GM21367 (cell line): Measurements from ENCODE around the gene PDLIM1.

Experiments used
- ATAC-seq: cut with Tn5 transposase; IDR thresholded peaks from one replicate; pipeline ENCODE4 v1.9.1; 2021; ENCODE audit not compliant: unreplicated experiment

Gene PDLIM1, protein sequence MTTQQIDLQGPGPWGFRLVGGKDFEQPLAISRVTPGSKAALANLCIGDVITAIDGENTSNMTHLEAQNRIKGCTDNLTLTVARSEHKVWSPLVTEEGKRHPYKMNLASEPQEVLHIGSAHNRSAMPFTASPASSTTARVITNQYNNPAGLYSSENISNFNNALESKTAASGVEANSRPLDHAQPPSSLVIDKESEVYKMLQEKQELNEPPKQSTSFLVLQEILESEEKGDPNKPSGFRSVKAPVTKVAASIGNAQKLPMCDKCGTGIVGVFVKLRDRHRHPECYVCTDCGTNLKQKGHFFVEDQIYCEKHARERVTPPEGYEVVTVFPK

GRCh38 chr10:95290461-95291364, at the start of gene PDLIM1:
Gene PDLIM1, minus strand, starts transcription at chr10:95291003. Its CDS starts 88 bp downstream, at chr10:95290915.
- peak; percentile 28 for ATAC-seq

GRCh38 chr10:95339863-95340262, 49.1 kb upstream of the PDLIM1 start:
- ATAC-seq, result no peak

DNA sequence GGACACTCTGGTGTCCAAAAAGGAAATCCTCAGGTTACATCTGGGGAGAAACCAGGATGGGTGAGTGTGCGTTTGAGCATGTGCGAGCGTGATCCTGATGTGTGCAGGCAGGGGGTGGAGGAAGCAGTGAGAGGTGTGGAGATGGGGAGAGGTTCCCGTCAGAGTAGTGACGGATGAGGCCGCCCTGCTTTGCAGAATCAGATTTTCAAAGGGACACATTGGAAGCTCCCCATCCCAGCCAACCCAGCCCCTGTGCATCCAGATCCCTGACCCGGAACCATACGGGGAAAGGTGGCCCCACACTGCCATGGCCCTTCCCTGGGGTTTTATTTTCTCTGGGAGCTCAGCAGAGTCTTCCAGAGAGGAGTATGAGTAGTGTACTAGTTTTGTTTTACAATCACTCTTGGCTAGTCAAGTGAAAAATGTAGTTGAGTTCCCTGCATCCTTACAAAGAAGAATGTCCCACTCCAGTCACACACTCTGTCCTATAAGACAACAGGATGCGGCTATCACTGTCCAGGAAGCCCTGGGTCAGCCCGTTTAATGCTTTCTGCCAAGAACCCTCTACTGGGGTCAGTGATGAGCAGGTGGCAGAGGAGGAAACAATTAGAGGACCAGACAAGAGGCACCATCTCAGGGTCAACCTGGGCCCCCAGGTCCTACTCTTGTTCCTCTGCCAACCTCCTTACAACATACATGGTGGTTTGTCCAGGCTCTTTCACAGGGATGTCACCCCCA, 46.8 kb upstream of the PDLIM1 start:
- no peak for ATAC-seq

DNA sequence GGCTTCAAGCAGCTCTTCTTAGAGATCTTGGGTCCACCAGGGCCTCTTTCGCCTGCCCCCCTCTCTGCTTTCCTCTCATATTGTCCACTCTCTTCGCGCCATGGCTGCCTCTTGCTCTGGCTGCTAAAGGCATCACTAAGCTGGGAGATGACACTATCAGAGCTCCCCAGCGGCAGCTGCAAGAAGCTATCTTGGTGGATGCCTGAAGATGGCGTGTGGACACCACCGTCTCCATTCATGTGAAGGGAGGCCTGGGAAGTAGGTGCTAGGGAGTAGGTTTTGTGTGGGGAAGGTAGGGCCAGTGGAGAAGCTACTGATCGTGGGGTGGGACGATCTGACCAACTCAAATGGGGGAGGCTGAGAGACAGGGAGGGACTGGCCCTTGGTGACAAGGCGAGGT, 45.9 kb upstream of the PDLIM1 start:
- ATAC-seq, result no peak

DNA sequence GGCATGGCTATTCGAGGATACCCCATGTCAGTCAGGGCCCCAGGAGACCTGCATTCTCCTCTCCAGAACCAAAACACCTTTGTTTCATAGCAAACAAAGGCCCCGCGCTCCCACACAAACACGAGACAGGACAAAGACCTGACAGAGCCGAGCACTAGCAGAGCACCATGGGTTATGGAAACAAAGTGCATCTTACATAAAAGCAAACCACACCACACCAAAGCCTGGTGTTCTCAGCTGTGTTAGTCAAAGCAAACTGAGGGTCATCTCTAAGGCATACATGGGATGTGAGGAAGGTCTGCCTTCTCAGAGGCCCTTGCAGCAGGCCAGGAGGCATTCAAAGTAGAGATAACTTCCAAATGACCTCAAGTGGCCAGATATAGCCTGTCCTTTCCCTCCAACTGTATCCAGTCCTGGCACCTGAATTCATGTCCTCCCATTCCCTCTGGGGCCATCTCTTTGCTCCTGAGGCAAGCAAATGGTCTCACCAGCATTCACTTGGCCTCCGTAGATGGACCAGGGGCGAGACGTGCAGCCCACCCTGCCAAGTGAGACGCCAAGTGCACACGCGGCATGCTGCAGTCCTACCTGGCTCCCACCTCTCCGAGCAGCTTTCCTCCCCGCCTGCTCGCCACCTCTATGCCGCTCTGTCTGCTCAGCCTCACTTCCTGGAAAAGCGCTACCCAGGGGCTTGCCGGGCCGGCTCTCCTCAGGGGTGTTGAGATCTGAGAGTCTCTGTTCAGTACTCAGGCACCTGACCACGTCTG, 45.3 kb upstream of the PDLIM1 start:
- no peak for ATAC-seq

GRCh38 chr10:95334805-95335144, 44.0 kb upstream of the PDLIM1 start:
- no peak for ATAC-seq

DNA sequence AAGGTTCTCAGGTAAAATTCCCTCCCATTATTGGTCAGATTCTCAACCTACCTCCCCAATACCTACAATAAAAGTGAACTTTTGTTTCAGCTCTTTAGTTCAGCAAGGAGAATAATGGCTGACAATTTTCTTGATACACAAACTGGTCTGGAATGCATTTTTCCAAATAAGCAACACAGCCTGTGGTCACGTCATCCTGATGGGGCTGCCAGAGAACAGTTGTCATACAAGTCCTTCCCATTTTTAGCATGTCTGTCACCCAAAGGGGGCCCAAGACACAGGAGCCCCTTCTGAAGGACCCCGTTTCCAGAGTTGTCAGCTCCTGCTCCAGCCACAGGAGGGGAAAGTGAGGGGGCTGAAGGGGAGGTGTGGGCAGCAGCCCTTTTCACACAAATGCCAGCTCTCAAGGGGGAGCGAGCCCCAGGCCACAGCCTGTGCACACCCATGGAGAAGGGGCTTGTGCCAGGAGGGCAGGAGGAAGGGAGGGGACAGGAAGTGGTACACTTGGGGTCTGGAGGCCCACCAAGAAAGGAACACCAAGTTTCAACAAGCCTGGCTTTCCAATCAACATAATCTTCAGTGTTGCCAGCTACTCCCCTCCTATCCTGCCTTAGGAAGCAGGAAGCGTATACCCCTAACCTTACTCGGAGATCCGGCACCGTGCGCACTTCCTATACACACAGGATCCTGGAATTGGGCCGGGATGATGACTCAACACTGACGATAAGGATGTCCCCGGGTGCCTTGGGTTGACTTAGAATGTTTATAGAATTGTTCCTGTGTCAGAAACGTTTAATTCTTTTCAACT, 43.4 kb upstream of the PDLIM1 start:
- no peak for ATAC-seq

GRCh38 chr10:95332666-95333249, 42.0 kb upstream of the PDLIM1 start:
- ATAC-seq, result no peak

GRCh38 chr10:95331596-95332130, 40.9 kb upstream of the PDLIM1 start:
- ATAC-seq, result no peak

DNA sequence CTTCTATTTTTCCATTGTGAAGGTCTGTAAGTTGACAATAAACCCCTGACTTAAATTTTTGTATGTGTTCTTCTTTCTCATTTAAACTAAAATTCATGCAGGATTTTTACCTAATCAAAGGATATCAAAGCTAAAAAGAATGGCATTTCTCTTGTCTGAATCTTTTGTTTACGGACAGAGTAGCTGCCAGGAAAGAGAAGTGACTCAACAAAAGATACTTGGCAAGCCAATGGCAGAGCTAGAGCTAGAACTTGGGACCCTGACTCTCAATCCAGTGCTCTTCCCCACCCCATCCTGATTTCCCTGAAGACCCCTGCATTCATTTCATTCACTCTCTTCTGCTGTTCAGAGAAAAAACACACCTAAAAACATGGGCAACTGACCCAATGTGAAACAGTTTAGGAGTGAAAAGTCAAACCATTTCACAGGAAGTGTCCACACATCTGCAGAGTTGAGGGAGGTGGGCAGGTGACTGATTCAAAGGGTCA, 40.2 kb upstream of the PDLIM1 start:
- ATAC-seq, result no peak

- no peak for ATAC-seq
Observed at GRCh38 chr10:95329296-95329695, 38.5 kb upstream of the PDLIM1 start.

GRCh38 chr10:95328013-95328412, 37.2 kb upstream of the PDLIM1 start:
- ATAC-seq, result no peak

DNA sequence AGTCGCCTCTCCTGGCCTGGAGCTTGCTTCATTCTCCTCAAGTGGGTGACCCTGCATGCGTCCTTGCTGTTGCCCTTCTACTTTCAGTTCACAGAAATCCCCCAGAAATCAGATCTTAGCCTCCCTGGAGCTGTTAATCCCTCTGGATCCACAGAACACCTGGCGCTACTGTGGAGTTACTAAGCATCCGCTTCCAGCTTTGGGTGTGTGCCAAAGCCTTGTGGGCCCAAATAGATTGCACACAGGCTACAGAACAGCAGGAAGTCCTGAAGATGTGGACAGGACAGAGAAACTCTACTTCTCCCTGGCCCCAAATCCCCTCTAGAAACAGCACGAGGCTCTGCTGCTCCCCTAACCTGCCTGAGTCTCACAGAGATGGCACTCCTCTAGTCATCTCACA, 36.6 kb upstream of the PDLIM1 start:
- ATAC-seq, result no peak

GRCh38 chr10:95326396-95326795, 35.6 kb upstream of the PDLIM1 start:
- ATAC-seq, result no peak

GRCh38 chr10:95325863-95326262, 35.1 kb upstream of the PDLIM1 start:
- ATAC-seq, result no peak

DNA sequence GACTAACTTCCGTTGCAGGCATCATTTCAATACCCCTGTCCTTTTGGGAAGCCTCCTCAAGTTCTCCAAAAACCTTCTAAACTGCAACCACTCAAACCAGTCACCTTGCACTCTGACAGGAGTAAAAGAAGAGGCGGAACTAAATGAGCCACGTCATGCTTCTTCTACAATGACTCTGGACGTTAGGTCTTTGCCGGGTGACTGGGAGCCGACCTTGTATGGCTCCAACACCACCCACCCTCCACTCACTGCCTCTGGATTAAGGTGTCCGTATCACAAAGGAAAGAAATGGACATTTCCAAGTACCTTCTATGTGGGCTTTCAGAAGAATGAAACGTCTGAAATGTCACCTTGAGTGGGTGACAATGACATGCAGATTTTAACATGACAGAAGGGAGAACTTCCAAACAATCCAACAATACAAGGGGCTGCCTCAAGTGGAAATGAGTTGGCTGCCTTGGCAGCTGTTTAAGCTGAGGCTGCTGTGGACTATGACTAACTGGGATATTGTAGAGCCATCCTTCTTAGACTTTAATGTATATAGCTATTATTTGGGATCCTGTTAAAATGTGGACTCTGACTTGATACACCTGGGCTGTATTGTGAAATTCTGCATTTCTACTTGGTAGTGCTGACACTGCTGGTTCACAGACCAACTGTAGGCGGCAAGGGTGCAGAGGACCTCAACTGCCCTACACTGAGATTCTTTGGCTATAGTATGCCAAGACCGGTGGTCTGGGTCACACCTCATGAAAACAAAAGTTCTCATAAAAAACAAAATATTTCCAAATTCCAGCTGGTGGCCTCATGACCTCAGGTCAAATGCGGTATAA, 33.8 kb upstream of the PDLIM1 start:
- ATAC-seq, result no peak

GRCh38 chr10:95321554-95322301, 30.9 kb upstream of the PDLIM1 start:
- no peak for ATAC-seq

- ATAC-seq, result no peak
Observed at GRCh38 chr10:95319239-95319638, 28.4 kb upstream of the PDLIM1 start.
